Kidney (tissue), 14 donors: ENCODE measurements around the gene KMT5C. TPM values are rescaled to one million over a fixed set of nuclear protein-coding genes. Genes with fewer than 3 reads are reported as not detected.

Source experiments
- DNase-seq, 5 donors: peaks; one replicate each; pipeline ENCODE4 v3.0.0-alpha.2; 2013 to 2020
- FAIRE-seq: peaks from 2 replicates; lab custom pipeline; 2012; peaks lifted over from hg19 to GRCh38; lab: Jason Lieb, UNC
- H3K27ac ChIP-seq, 2 donors: one replicate each; pipeline ENCODE4 v1.7.0; 2013; ENCODE audit warnings: low read depth in 2 of 2, low read length in 2 of 2, inconsistent platforms in 1 of 2
- H3K27me3 ChIP-seq: one replicate; pipeline ENCODE4 v1.7.1; 2013; ENCODE audit warnings: low read length, inconsistent platforms; ENCODE audit not compliant: control insufficient read depth, insufficient read depth
- H3K36me3 ChIP-seq, 3 donors: one replicate each; pipeline versions ENCODE4 v1.7.0 to v1.7.1; 2013; ENCODE audit warnings: low read length in 3 of 3, control low read depth in 1 of 3, inconsistent platforms in 1 of 3; ENCODE audit not compliant: insufficient read depth in 3 of 3, control insufficient read depth in 2 of 3
- H3K4me1 ChIP-seq, 3 donors: one replicate each; pipeline versions ENCODE4 v1.7.0 to v1.7.1; 2013; ENCODE audit warnings: low read length in 3 of 3, inconsistent platforms in 1 of 3, low read depth in 1 of 3; ENCODE audit not compliant: control insufficient read depth in 2 of 3, insufficient read depth in 2 of 3
- H3K4me3 ChIP-seq, 3 donors: one replicate each; pipeline versions ENCODE4 v1.7.0 to v1.8.1; 2013; ENCODE audit warnings: low read length in 3 of 3, control low read depth in 1 of 3, inconsistent platforms in 1 of 3
- H3K9ac ChIP-seq, 3 donors: one replicate each; pipeline versions ENCODE4 v1.7.0 to v1.7.1; 2013; ENCODE audit warnings: low read length in 3 of 3, control low read depth in 1 of 3, inconsistent platforms in 1 of 3
- H3K9me3 ChIP-seq, 3 donors: one replicate each; pipeline versions ENCODE4 v1.7.0 to v1.7.1; 2013; ENCODE audit warnings: low read length in 3 of 3, control low read depth in 1 of 3, inconsistent platforms in 1 of 3; ENCODE audit not compliant: control insufficient read depth in 2 of 3, insufficient read depth in 1 of 3
- CTCF ChIP-seq: IDR thresholded peaks from 3 replicates; pipeline ENCODE4 v1.5.1; 2012; ENCODE audit warnings: mild to moderate bottlenecking, moderate library complexity, borderline replicate concordance; ENCODE audit not compliant: insufficient read depth; ENCODE audit errors: extremely low read depth
- intact Hi-C: fragments of 100-400 bp; cut with DNase I; formaldehyde crosslinking; loops from one replicate; pipeline ENCODE4 v1.11.1; 2022
- polyA plus RNA-seq: library from polyadenylated mRNA; stranded (reverse); fragments of 350-450 nt; fragmentation: Illumina TruSeq; extraction: RNeasy Lipid Tissue Mini Kit (QIAGEN cat#74804); gene quantifications from one replicate; pipeline ENCODE4 v1.2.3, GENCODE V29; 2014; ENCODE audit warnings: low read depth, low replicate concordance; ENCODE audit not compliant: insufficient read depth
- total RNA-seq: library from RNA; stranded (reverse); fragmentation: NEBNext Ultra II Directional; extraction: Animal tissue kit (Norgen Biotek cat#: 25700); gene quantifications from one replicate; pipeline ENCODE4 v1.2.1, GENCODE V29; 2021
- donor health status: control.
- donor health status: control.
- donor health status: control.
- donor health status: control.
- donor health status: control.
- donor health status: DM: yes; HTN: yes; CAD: no.
- donor health status: Normal renal cell carcinoma (clear cell type).

Gene KMT5C
- total and polyA plus RNA-seq, 2 donors from 2014 or later, result 4.1 to 13.0 TPM

GRCh38 chr19:55376241-55376933 lies 36.7 kb downstream of the KMT5C start, which contains the start of gene TMEM190:
TMEM190 (plus strand) TSS chr19:55376826; CDS start chr19:55376854, 28 bp downstream.
- H3K36me3 ChIP-seq, result no peaks in the 10 kb centered on the region
- no peak within 1 kb of the TSS for H3K27ac ChIP-seq
- TF ChIP-seq CTCF, result no peak
- H3K9ac ChIP-seq, result no peak within 1 kb of the TSS
- DNase-seq (peak; percentile 64 to 82 (median 70)), FAIRE-seq (no peak)
- H3K4me1 ChIP-seq, result no peaks in the 10 kb centered on the region
- no peak within 1 kb of the TSS for H3K4me3 ChIP-seq
- no peaks in the 10 kb centered on the region for H3K9me3 ChIP-seq
- H3K27me3 ChIP-seq, result peaks cover 2% of the 10 kb centered on the region
- intact Hi-C loops, result no loop called here

- no peaks in the 10 kb centered on the region for H3K36me3 ChIP-seq
- no peak for FAIRE-seq
- H3K27me3 ChIP-seq, result no peaks in the 10 kb centered on the region
- H3K4me1 ChIP-seq, result no peaks in the 10 kb centered on the region
- no peak overlapping the region for H3K4me3 ChIP-seq
- intact Hi-C loops, result no loop called here
- no peak for TF ChIP-seq CTCF
- no peak overlapping the region for H3K27ac ChIP-seq
- H3K9me3 ChIP-seq, result no peaks in the 10 kb centered on the region
- H3K9ac ChIP-seq, result no peak overlapping the region
- DNase-seq, result peak in 3 of 5 donors; percentile 55 to 83 (median 67)
Measured at GRCh38 chr19:55377356-55378131, 37.9 kb downstream of the KMT5C start.

- H3K4me1 ChIP-seq, result peaks cover 0 to 2% (median 0%) of the 10 kb centered on the region in 3 donors
- TF ChIP-seq CTCF, result no peak
- intact Hi-C loops, result no loop called here
- no peaks in the 10 kb centered on the region for H3K9me3 ChIP-seq
- H3K27ac ChIP-seq, result no peak overlapping the region
- no peaks in the 10 kb centered on the region for H3K27me3 ChIP-seq
- no peak for FAIRE-seq
- peak in 1 of 5 donors; percentile 49 for DNase-seq
- no peaks in the 10 kb centered on the region for H3K36me3 ChIP-seq
- H3K4me3 ChIP-seq, result no peak overlapping the region
- H3K9ac ChIP-seq, result no peak overlapping the region
Measured at GRCh38 chr19:55379174-55379573, 39.5 kb downstream of the KMT5C start.
